ENCODE results near the gene IFNG-AS1. TPM values are rescaled to one million over a fixed set of nuclear protein-coding genes. Genes with fewer than 3 reads are reported as not detected.

Gene IFNG-AS1
- total RNA-seq = not detected in 2 replicates

DNA sequence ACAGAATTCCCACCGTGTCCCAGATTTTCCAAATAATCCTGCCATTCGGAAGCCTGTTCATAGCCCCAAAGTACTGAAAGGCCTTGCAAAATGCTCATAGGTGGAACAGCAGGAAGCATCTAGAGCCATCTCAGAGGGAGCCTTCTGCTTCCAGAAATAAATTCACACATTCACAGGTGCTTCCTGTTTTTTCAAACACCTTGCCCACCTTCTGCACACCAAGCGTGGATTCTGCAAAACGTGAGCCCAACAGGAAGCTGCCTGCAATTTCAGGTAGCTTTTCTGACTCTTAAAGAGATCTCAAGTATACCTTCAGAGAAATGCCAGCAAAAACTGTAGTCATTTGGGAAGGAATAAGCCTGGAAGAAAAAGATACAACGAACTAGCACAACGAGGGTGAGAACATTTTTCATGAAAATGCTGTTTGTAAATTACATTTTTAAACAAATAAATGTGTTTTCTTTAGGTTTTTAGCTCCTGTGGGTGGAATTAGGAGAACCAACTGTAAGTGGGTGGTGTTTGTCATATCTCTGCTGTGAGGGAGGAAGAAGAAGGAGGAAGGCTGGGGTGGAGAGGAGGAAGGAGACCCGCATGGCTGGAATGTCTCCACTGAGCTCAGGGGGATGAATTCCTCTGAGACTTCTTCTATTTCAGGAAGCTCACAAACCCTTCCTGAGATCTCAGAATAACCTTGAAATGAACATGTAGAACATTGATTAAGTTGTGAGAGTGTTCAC is at the start of gene IFNG-AS1:
Gene IFNG-AS1, plus strand, starts transcription at position 264 of the 737 bp plus-strand sequence.

Other genes starting within 250 kb of the IFNG-AS1 start
- gene IFNG, start 170.3 kb downstream of the IFNG-AS1 start, total RNA-seq = not detected in 2 replicates
- 0.09 TPM in 1 of 2 replicates, not detected in the other for gene IL26, start 236.4 kb downstream of the IFNG-AS1 start, total RNA-seq